NOMO-1 (cell line): Measurements from ENCODE around the gene RFX4.

Source experiments
- DNase-seq, 2 experiments: peaks; one replicate each; lab custom pipeline; 2025; ENCODE audit not compliant: unreplicated experiment in 2 of 2; lab: John Stamatoyannopoulos, UW

The RFX4 gene

GRCh38 chr12:106645465-106646330, 62.9 kb downstream of the RFX4 start:
- DNase-seq: peak in 1 of 2 experiments; percentile 16

- DNase-seq: no peak
Measured at GRCh38 chr12:106646472-106646871, 63.7 kb downstream of the RFX4 start.

- peak in 1 of 2 experiments; percentile 6 for DNase-seq
Measured at GRCh38 chr12:106647793-106648514, 65.2 kb downstream of the RFX4 start.

DNA sequence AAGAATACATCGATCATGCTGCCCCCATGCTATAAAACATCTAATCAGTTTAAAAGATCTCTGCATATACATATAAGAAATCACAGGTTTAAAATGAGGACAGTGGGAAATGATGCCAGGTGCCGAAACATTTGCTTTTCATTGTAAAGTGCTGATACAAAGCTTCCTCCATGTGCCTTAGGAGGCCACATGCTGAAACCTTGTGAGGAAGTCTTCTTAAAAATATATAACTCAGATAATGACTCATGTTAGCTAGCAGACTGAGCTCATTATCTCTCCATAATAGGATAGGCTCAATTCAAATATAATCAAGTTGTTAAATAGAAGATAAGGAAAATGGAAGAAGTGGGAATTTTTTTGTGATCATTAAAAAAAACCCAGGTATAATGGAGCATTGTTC, 65.9 kb downstream of the RFX4 start:
- DNase-seq: peak in 1 of 2 experiments; percentile 51

DNA sequence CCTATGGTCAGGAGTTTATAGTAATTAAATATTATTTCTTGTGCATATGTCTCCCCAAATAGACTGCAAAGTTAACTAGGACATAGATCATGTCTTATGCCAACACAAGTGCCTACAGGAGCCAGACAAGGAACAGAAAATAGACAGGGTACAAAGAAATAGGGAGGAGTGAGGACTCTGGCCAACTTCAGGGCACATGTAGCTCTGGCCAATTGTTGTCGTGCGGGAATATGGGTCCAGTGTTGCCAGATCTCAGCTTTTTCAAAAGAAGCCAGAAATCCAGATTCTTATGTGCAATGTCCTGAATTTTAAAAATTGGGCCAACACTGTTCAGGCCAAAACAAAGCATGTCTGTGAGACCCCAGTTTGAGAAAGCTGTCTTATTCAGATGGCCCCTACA, 68.7 kb downstream of the RFX4 start:
- no peak for DNase-seq

DNA sequence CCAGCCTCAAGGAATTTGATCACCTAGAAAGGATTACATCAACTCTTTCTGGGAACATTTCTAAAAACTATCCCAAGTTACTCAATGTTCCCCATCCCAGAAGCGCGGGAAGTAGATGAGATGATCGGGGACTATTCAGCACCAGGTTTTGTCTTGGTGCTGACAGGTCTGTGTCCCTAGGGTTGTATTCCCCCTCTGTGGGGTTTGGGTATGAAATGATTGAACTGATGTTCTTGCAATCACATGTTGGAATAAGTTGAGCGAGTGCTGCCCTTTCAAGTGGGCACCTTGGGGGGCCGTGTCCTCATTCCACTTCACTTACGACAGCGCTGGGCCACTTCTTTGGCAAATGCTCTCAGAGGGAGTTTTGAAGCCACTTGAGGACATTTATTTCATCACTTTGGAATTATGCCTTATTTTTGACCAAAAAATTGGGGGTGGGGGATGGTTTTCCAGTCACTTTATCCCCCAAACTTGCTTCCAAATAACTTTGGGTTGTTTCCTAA, 69.8 kb downstream of the RFX4 start:
- no peak for DNase-seq

- no peak for DNase-seq
Measured at GRCh38 chr12:106655577-106655976, 72.8 kb downstream of the RFX4 start.

- DNase-seq: no peak
Measured at GRCh38 chr12:106657488-106657887, 74.7 kb downstream of the RFX4 start.

- DNase-seq: no peak
Measured at GRCh38 chr12:106663385-106663784, 80.6 kb downstream of the RFX4 start.

GRCh38 chr12:106669216-106669615, 86.4 kb downstream of the RFX4 start:
- DNase-seq: no peak

GRCh38 chr12:106670131-106670530, 87.3 kb downstream of the RFX4 start:
- DNase-seq: no peak

GRCh38 chr12:106671840-106672239, 89.0 kb downstream of the RFX4 start:
- peak; percentile 8 to 63 for DNase-seq

DNA sequence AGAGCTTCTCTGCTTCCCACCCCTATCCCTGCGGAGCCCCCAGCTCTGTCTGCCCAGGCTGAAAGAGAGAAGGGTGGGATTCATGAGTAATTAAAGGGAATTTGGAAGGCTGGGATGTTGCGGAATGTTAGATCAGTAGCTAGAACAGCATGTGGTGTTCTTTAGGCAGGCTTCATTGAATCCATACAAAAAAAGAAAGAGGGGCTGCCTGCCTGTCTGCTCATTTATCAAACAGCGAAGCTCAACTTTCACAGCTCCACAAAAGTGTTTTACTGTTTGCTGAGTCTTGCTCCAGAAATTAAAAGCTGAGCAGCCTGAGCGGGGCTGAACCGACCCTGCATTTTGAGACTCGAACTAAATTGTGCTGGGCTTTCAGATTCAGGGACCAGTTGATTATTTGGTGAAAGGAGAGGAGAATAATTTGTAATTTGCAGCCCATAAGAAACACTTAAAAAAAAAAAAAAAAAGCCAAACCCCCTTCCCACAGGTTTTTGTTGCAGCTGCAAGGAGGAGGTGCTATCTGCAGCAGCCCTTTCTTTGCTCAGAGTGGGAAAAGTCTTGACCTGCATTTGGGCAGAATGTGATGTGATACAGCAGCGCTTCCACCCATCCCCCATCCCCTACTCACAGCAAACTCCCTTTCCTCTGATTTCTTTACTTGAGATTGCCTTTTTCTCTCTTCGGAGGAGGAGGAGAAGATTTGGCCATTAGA, 89.7 kb downstream of the RFX4 start:
- DNase-seq: no peak

GRCh38 chr12:106673141-106673540, 90.3 kb downstream of the RFX4 start:
- no peak for DNase-seq

DNA sequence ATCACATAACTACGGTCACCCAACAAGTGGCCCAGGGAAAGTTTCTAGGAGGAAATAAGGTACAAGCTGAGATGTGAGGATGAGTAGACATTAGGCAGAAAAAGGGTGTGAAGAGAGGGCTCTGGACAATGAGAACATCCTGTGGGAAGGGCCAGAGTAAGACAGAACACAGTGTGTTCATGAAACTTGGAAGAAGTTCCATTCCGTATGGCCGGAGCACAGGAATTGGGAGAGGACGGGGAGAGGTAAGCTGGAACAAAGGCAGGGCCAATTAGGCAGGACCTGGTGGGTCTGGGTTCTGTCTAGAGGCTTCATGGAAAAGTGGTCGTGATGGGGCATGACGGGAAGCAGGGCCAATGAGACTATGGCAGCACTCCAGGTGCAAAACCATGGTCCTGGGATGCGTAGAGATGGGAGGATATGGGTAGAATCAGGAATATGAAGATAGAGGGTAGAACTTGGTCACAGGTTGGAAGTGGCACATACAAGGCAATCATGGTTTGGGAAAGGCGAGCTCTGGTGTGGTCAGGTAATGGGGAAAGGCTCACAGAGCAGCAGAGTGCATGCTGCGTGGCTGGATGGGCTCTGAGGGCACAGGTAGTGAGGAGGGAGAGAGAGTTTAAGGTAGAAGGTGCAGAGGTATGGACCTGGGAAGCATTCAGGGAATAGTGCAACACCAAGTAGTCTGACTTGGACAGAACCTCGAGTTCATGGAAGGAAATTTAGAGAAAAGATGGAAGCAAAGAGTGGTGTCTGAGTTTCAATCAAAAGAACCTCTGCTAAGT, 93.0 kb downstream of the RFX4 start:
- no peak for DNase-seq

GRCh38 chr12:106679574-106679973, 96.8 kb downstream of the RFX4 start:
- no peak for DNase-seq

DNA sequence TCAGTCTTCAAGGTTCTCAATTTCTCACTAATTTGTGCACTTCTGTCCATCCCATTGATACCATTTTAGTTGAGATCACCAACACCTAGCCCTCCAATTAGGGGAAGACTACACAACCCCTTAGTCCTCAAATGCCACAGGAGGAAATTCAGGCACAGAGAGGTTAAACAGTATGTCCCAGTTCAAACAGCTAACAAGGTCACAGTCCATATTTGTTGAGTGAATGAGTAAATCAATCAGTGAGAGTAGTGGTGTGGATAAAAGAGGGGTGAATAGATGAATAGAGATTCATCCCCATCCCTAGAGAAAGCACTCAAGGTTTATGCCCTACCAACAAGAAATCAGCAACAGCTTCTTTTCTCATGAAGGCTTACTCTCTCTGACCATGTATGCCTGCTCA, 97.5 kb downstream of the RFX4 start:
- no peak for DNase-seq

GRCh38 chr12:106681210-106681609, 98.4 kb downstream of the RFX4 start:
- DNase-seq: no peak

GRCh38 chr12:106682594-106683234, 99.9 kb downstream of the RFX4 start:
- DNase-seq: peak in 1 of 2 experiments; percentile 4

DNA sequence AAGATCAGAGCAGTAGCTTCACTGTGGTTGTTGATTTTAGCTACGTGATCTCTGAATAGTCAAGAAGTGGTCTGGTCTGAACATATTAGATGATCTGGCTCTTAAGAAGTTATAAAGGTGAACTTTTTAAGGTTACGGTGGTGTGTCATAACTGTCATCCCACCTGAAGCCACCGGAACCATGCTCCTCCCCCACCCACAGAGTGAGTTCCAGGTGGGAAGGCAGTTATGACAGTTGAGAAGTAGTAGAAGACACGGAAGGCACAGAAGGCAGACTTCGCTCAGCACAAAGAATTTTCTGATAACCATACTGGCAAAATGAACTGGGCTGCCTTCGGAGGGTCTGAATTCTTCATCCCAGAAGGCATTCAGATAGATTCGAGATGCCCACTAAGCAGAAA, 101.7 kb downstream of the RFX4 start:
- DNase-seq: no peak
